Bronchial epithelial cell (primary cell): Measurements from ENCODE around the gene JMJD7. TPM values are rescaled to one million over a fixed set of nuclear protein-coding genes. Genes with fewer than 3 reads are reported as not detected.

Source experiments
- DNase-seq: peaks from one replicate; pipeline ENCODE4 v3.0.0-alpha.2; 2010; ENCODE audit warnings: low read depth
- FAIRE-seq: peaks from 2 replicates; lab custom pipeline; 2011; peaks lifted over from hg19 to GRCh38; lab: Jason Lieb, UNC
- H3K27me3 ChIP-seq: 2 replicates; pipeline ENCODE4 v1.5.1; 2011; ENCODE audit warnings: low read length; ENCODE audit not compliant: control insufficient read depth, insufficient read depth
- H3K36me3 ChIP-seq: 2 replicates; pipeline ENCODE4 v1.5.1; 2011; ENCODE audit warnings: low read length; ENCODE audit not compliant: control insufficient read depth, insufficient read depth
- H3K4me3 ChIP-seq: 2 replicates; pipeline ENCODE4 v1.5.1; 2011; ENCODE audit warnings: mild to moderate bottlenecking, low read depth, low read length, control low read depth
- CTCF ChIP-seq: IDR thresholded peaks from 2 replicates; pipeline ENCODE4 v1.5.1; 2011; ENCODE audit warnings: mild to moderate bottlenecking, moderate library complexity, low read length, control low read depth, inconsistent platforms; ENCODE audit not compliant: insufficient read depth, severe bottlenecking
- total RNA-seq: library from RNA; depleted of rRNA; stranded (reverse); fragments of >200 nt; gene quantifications from 2 replicates; pipeline ENCODE4 v1.2.1, GENCODE V29; 2014

Gene JMJD7
- total RNA-seq, 1 donor from 2014 or later = 22.9 TPM

DNA sequence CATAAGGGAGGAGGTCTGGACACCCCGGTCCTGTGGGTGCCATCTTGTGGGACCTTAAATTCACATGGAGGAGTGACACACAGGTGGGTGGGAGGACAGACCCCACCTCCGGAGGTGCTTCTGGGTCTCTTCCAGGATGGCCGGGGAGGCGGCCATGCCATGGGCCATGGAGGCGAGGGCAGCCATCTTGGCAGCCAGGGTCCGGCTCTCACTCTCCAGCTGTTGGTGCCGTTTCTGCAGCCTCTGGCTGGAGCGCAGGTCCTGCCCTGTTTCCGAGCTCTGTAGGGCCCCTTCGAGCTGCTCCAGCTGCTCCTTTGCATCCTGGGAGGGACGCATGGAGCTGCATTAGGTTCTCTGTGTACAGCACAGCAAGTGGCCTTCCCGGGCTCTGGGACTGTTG, 46.8 kb downstream of the JMJD7 start:
- Histone ChIP-seq H3K36me3 (no peaks in the 10 kb centered on the region), H3K27me3 (no peaks in the 10 kb centered on the region), H3K4me3 (no peak overlapping the region)
- TF ChIP-seq CTCF = no peak
- no peak for DNase-seq
- FAIRE-seq = no peak

DNA sequence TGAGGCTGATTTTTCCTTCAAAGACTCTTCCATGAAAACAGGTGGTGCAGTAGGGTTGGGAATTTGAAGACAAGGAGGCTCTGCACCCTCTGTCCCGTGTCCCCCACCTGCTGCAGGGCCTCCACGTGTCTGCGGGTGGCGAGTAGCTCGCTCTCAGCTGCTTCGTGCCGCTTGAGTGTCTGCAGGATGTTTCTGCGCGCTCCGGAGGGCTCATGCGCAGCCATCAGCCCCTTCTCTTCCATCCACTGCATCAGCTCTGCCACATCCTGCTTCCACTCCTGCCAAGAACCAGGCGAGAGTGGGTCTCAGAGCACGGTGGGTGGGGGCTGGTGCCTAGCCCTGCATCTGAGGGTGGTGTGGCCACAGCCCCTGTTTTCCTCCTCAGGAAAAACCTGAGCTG, 48.1 kb downstream of the JMJD7 start:
- Histone ChIP-seq H3K4me3 (no peak overlapping the region), H3K27me3 (peaks cover 3% of the 10 kb centered on the region), H3K36me3 (no peaks in the 10 kb centered on the region)
- no peak for TF ChIP-seq CTCF
- no peak for DNase-seq
- no peak for FAIRE-seq

DNA sequence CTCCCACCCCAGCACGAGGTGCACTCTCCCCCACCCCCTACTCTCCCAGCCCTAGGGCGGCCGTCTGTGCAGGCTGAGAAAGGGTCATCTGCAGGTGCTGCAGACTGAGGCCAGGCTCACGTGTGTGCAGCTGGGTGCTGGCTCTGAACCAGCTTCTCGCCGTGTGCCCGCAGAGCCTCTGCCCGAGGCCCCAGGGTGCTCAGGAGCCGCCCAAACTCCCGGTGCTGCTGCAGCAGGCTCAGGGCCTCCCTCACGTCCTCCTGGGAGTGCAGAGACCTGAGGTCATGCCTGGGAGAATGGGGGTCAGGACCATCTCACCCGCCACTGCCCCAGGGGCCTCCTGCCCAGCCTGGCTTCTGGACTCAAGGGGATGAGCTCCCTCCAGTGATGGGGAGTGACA, 48.8 kb downstream of the JMJD7 start:
- DNase-seq = no peak
- peaks cover 3% of the 10 kb centered on the region for H3K27me3 ChIP-seq
- no peaks in the 10 kb centered on the region for H3K36me3 ChIP-seq
- H3K4me3 ChIP-seq = no peak overlapping the region
- no peak for FAIRE-seq
- TF ChIP-seq CTCF = no peak

GRCh38 chr15:41877631-41878354, 49.9 kb downstream of the JMJD7 start:
- Histone ChIP-seq H3K27me3 (peaks cover 3% of the 10 kb centered on the region), H3K4me3 (no peak overlapping the region), H3K36me3 (no peaks in the 10 kb centered on the region)
- TF ChIP-seq CTCF = no peak
- FAIRE-seq = no peak
- DNase-seq = no peak

DNA sequence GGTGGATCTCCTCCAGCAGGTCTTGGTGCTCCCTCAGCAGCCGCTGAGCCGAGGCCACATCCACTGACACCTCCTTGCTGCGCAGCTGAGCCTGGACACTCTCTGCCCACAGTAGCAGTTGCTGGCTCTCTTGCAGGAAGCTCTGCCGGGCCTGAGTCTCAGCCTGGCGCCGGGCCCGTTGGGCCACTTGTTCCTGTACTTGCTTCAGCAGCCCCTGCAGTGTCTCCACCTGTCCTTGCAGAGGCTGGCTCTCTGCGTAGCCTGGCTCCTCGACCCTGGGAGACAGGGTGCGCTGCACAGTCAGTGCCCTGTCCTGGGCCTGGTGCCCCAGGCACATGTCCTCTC, 50.4 kb downstream of the JMJD7 start:
- no peak for FAIRE-seq

More for the DNA sequence above, 50.4 kb downstream of the JMJD7 start:
- Histone ChIP-seq H3K36me3 (no peaks in the 10 kb centered on the region), H3K4me3 (no peak overlapping the region), H3K27me3 (peaks cover 3% of the 10 kb centered on the region)
- no peak for TF ChIP-seq CTCF
- no peak for DNase-seq
